Loucy (cell line): Measurements from ENCODE around the gene PHF10.
A peak's percentile ranks its signal among the peaks of the same experiment; 100 is the strongest.

Experiments used
- H2AFZ ChIP-seq: fragments of 200-600 bp; sonication (generic); 2 replicates; pipeline ENCODE4 v1.6.0; 2016; ENCODE audit warnings: antibody characterized with exemption, mild to moderate bottlenecking, low read length, moderate library complexity
- H3F3A ChIP-seq: fragments of 200-600 bp; 2 replicates; pipeline ENCODE4 v1.6.0; 2016; ENCODE audit warnings: antibody characterized with exemption, low read depth, mild to moderate bottlenecking
- H3K27me3 ChIP-seq: fragments of 200-600 bp; sonication (generic); 2 replicates; pipeline ENCODE4 v1.6.1; 2014; ENCODE audit warnings: low read length, mild to moderate bottlenecking; ENCODE audit not compliant: insufficient read depth, poor library complexity, severe bottlenecking
- H3K36me3 ChIP-seq: fragments of 200-600 bp; sonication (generic); 2 replicates; pipeline ENCODE4 v1.6.1; 2016; ENCODE audit warnings: low read length; ENCODE audit not compliant: insufficient read depth
- H3K4me1 ChIP-seq: fragments of 200-600 bp; sonication (generic); 2 replicates; pipeline ENCODE4 v1.5.1; 2014; ENCODE audit warnings: low read length, mild to moderate bottlenecking; ENCODE audit not compliant: insufficient read depth, poor library complexity, severe bottlenecking
- H3K4me2 ChIP-seq: fragments of 200-600 bp; sonication (generic); 2 replicates; pipeline ENCODE4 v1.6.0; 2014; ENCODE audit warnings: antibody characterized with exemption, low read length, low read depth, mild to moderate bottlenecking; ENCODE audit not compliant: poor library complexity, severe bottlenecking
- H3K4me3 ChIP-seq: fragments of 200-600 bp; sonication (generic); 2 replicates; pipeline ENCODE4 v1.5.1; 2014; ENCODE audit warnings: low read length, mild to moderate bottlenecking, mixed read lengths; ENCODE audit not compliant: poor library complexity, severe bottlenecking
- H3K79me2 ChIP-seq: fragments of 200-600 bp; sonication (generic); 2 replicates; pipeline ENCODE4 v1.6.1; 2014; ENCODE audit warnings: low read length; ENCODE audit not compliant: insufficient read depth
- H3K9ac ChIP-seq: fragments of 200-600 bp; sonication (generic); 2 replicates; pipeline ENCODE4 v1.6.0; 2014; ENCODE audit warnings: mild to moderate bottlenecking, low read depth, low read length, moderate library complexity; ENCODE audit not compliant: poor library complexity, severe bottlenecking
- H3K9me2 ChIP-seq: fragments of 200-600 bp; sonication (generic); replicated peaks from 2 replicates; pipeline ENCODE4 v1.6.1; 2016; ENCODE audit warnings: low read depth, low read length, mixed read lengths
- H3K9me3 ChIP-seq: fragments of 200-600 bp; sonication (generic); 2 replicates; pipeline ENCODE4 v1.6.1; 2014; ENCODE audit warnings: mild to moderate bottlenecking, antibody characterized with exemption, low read length, low read depth; ENCODE audit not compliant: insufficient read depth
- H4K20me1 ChIP-seq: fragments of 200-600 bp; sonication (generic); 2 replicates; pipeline ENCODE4 v1.6.0; 2014; ENCODE audit warnings: antibody characterized with exemption, low read length, mild to moderate bottlenecking; ENCODE audit not compliant: insufficient read depth, poor library complexity, severe bottlenecking
- CTCF ChIP-seq: fragments of 200-600 bp; sonication (generic); conservative IDR thresholded peaks from 2 replicates; pipeline ENCODE4 v1.5.1; 2014; ENCODE audit warnings: mild to moderate bottlenecking, antibody characterized with exemption, low read length
- EZH2phosphoT487 ChIP-seq: fragments of 200-600 bp; IDR thresholded peaks from 2 replicates; pipeline ENCODE4 v1.6.1; 2018; ENCODE audit warnings: antibody characterized with exemption, mild to moderate bottlenecking, moderate library complexity, borderline replicate concordance

PHF10 gene

DNA sequence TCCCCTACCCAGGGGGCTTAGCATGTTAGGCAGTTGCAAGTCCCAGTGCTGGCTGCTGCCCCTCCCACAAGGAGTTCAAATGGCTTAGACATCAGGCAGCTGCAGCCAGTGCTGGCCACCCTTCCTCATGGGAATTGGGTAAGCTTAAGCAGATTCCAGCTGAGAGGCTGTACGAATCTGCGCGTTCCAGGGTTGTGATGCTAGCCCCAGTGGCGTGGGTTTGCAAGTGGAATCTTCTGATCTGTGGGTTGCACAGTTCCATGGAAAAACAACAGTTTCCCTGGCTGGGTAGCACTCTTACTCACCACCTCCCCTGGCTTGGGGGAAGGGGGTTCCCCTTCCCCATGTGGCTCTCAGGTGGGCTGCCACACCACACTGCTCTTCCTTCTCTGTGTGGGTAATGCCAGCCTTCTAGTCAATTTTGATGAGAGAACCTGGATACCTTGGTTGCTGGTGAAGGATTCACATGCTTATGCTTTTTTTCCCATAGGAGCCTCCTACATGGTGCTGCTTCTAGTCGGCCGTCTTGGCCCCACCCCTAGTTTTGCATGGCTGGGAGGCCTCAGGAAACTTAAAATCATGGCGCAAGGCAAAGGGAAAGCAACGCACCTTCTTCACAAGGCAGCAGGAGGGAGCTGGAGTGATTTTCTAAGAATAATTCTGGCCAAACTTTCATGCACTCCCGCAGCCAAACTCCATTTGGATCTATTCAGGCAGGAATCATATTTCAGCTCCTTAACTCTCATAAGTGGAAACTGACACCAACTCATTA, 14.1 kb upstream of the PHF10 start:
- no peaks in the 10 kb centered on the region for H3K27me3 ChIP-seq
- H3K36me3 ChIP-seq, result no peaks in the 10 kb centered on the region
- no peak overlapping the region for H3K9ac ChIP-seq
- H3F3A ChIP-seq, result no peaks in the 10 kb centered on the region
- H3K79me2 ChIP-seq, result no peaks in the 10 kb centered on the region
- TF ChIP-seq CTCF (no peak), EZH2phosphoT487 (no peak)
- H3K4me1 ChIP-seq, result no peaks in the 10 kb centered on the region
- no peak overlapping the region for H3K4me2 ChIP-seq
- no peak overlapping the region for H3K4me3 ChIP-seq
- H3K9me2 ChIP-seq, result no peaks in the 10 kb centered on the region
- H4K20me1 ChIP-seq, result no peaks in the 10 kb centered on the region
- H2AFZ ChIP-seq, result no peak overlapping the region
- H3K9me3 ChIP-seq, result no peaks in the 10 kb centered on the region

- Histone ChIP-seq H2AFZ (no peak overlapping the region), H3K9me2 (no peaks in the 10 kb centered on the region), H3K4me2 (no peak overlapping the region), H3K9ac (no peak overlapping the region), H3K79me2 (peaks cover 15% of the 10 kb centered on the region), H3F3A (0 out of 2 replicates have a peak, but pooled peaks cover 8% of the 10 kb centered on the region), H3K4me3 (no peak overlapping the region), H3K36me3 (no peaks in the 10 kb centered on the region), H3K4me1 (peaks cover 44% of the 10 kb centered on the region), H3K27me3 (no peaks in the 10 kb centered on the region), H3K9me3 (no peaks in the 10 kb centered on the region), H4K20me1 (no peaks in the 10 kb centered on the region)
- TF ChIP-seq EZH2phosphoT487 (no peak), CTCF (no peak)
Observed at GRCh38 chr6:169729961-169730360, 5.7 kb upstream of the PHF10 start.

- Histone ChIP-seq H3K4me2 (peak overlapping the region; percentile 89), H2AFZ (peak overlapping the region; percentile 30; the same call in 1 of the 2 replicates)
- TF ChIP-seq CTCF, result no peak
- no peak for TF ChIP-seq EZH2phosphoT487
Observed at GRCh38 chr6:169726963-169727362, 2.7 kb upstream of the PHF10 start.

More at GRCh38 chr6:169726963-169727362, 2.7 kb upstream of the PHF10 start:
- peak overlapping the region; percentile 98 for H3K4me3 ChIP-seq
- H3K36me3 ChIP-seq, result no peaks in the 10 kb centered on the region
- H3K9me2 ChIP-seq, result no peaks in the 10 kb centered on the region
- H3F3A ChIP-seq, result 0 out of 2 replicates have a peak, but pooled peaks cover 8% of the 10 kb centered on the region
- no peaks in the 10 kb centered on the region for H3K9me3 ChIP-seq
- H3K27me3 ChIP-seq, result no peaks in the 10 kb centered on the region
- H4K20me1 ChIP-seq, result peaks cover 15% of the 10 kb centered on the region
- H3K79me2 ChIP-seq, result peaks cover 34% of the 10 kb centered on the region
- H3K4me1 ChIP-seq, result peaks cover 51% of the 10 kb centered on the region
- peak overlapping the region; percentile 28 for H3K9ac ChIP-seq
